Measurements from ENCODE around the gene CEP295NL. TPM values are rescaled to one million over a fixed set of nuclear protein-coding genes. Genes with fewer than 3 reads are reported as not detected.

Gene CEP295NL
- total RNA-seq, 1 experiment from 2014 or later: 3.6 TPM

- Histone ChIP-seq H3K79me2 (ENCODE audit: low read depth) (no peaks in the 10 kb centered on the region), H3K4me2 (no peak overlapping the region), H3K4me3 (no peak overlapping the region), H3K9me2 (ENCODE audit: insufficient read depth) (no peaks in the 10 kb centered on the region), H4K20me1 (ENCODE audit: insufficient read depth) (no peaks in the 10 kb centered on the region), H3K9me3 (ENCODE audit: insufficient read depth, low read depth) (no peaks in the 10 kb centered on the region), H3F3A (ENCODE audit: insufficient read depth, low read depth) (peaks cover 25% of the 10 kb centered on the region), H3K36me3 (ENCODE audit: low read depth) (no peaks in the 10 kb centered on the region), H3K4me1 (replicated peaks; ENCODE audit: insufficient read depth) (peaks cover 26% of the 10 kb centered on the region), H3K27me3 (ENCODE audit: insufficient read depth, low read depth) (no peaks in the 10 kb centered on the region), H3K27ac (no peak overlapping the region), H2AFZ (no peak overlapping the region)
- intact Hi-C loops (cut with micrococcal nuclease; ENCODE audit: unreplicated experiment): no loop called here
- ChIA-PET CTCF (no interaction called here), POLR2A (ENCODE audit: unreplicated experiment) (interaction anchor here (0.6 kb wide), 1 partner anchor 22 kb away, joined by 4 read pairs; no protein-coding TSS in a partner anchor)
- no peak for DNase-seq
- no TSS peak for BruUV-seq (replicated peaks)
- TF ChIP-seq CTCF (conservative IDR thresholded peaks at IDR 0.05) (no peak), EZH2 (IDR thresholded peaks at IDR 0.05; ENCODE audit: low read depth) (no peak)
These were observed 34.6 kb upstream of the CEP295NL start for GRCh38 chr17:78937561-78937960.

- ChIA-PET POLR2A (ENCODE audit: unreplicated experiment) (no interaction called here), CTCF (interaction anchor here (0.7 kb wide), 1 partner anchor 72 kb away, joined by 7 read pairs; no protein-coding TSS in a partner anchor)
- H3K27me3 ChIP-seq (ENCODE audit: insufficient read depth, low read depth): no peaks in the 10 kb centered on the region
- H4K20me1 ChIP-seq (ENCODE audit: insufficient read depth): no peaks in the 10 kb centered on the region
- H3K36me3 ChIP-seq (ENCODE audit: low read depth): no peaks in the 10 kb centered on the region
- no peak for DNase-seq
- no peak overlapping the region for H3K4me2 ChIP-seq
- peaks cover 27% of the 10 kb centered on the region for H3K4me1 ChIP-seq (replicated peaks; ENCODE audit: insufficient read depth)
- H3K4me3 ChIP-seq: no peak overlapping the region
- intact Hi-C loops (cut with micrococcal nuclease; ENCODE audit: unreplicated experiment): loop anchor here (2.0 kb wide), 1 partner anchor 73 kb away; no protein-coding TSS in a partner anchor
- no peak overlapping the region for H3K27ac ChIP-seq
- no TSS peak for BruUV-seq (replicated peaks)
- H2AFZ ChIP-seq: no peak overlapping the region
- peaks cover 26% of the 10 kb centered on the region for H3F3A ChIP-seq (ENCODE audit: insufficient read depth, low read depth)
- no peaks in the 10 kb centered on the region for H3K9me2 ChIP-seq (ENCODE audit: insufficient read depth)
- no peaks in the 10 kb centered on the region for H3K79me2 ChIP-seq (ENCODE audit: low read depth)
- H3K9me3 ChIP-seq (ENCODE audit: insufficient read depth, low read depth): no peaks in the 10 kb centered on the region
- TF ChIP-seq EZH2 (IDR thresholded peaks at IDR 0.05; ENCODE audit: low read depth) (no peak), CTCF (conservative IDR thresholded peaks at IDR 0.05) (no peak)
These were observed 32.7 kb upstream of the CEP295NL start for GRCh38 chr17:78935419-78936323.

GRCh38 chr17:78934681-78935418 lies 31.8 kb upstream of the CEP295NL start:
- ChIA-PET POLR2A (ENCODE audit: unreplicated experiment) (no interaction called here), CTCF (no interaction called here)
- intact Hi-C loops (cut with micrococcal nuclease; ENCODE audit: unreplicated experiment): loop anchor here (1.0 to 5.0 kb wide), 5 partner anchors 21 to 95 kb away; partner anchors contain the start of gene USP36
- Histone ChIP-seq H3K36me3 (ENCODE audit: low read depth) (no peaks in the 10 kb centered on the region), H3K79me2 (ENCODE audit: low read depth) (no peaks in the 10 kb centered on the region), H3K9me2 (ENCODE audit: insufficient read depth) (no peaks in the 10 kb centered on the region), H3K9me3 (ENCODE audit: insufficient read depth, low read depth) (no peaks in the 10 kb centered on the region), H3K27ac (peak overlapping the region; percentile 87), H3K4me1 (replicated peaks; ENCODE audit: insufficient read depth) (peaks cover 27% of the 10 kb centered on the region), H4K20me1 (ENCODE audit: insufficient read depth) (no peaks in the 10 kb centered on the region), H3K27me3 (ENCODE audit: insufficient read depth, low read depth) (no peaks in the 10 kb centered on the region), H3K4me3 (peak overlapping the region; percentile 21; the same call in 1 of the 2 replicates), H3K4me2 (peak overlapping the region; percentile 75), H2AFZ (peak overlapping the region; percentile 48), H3F3A (ENCODE audit: insufficient read depth, low read depth) (peaks cover 26% of the 10 kb centered on the region)
- no peak for TF ChIP-seq CTCF (conservative IDR thresholded peaks at IDR 0.05)
- TF ChIP-seq EZH2 (IDR thresholded peaks at IDR 0.05; ENCODE audit: low read depth): no peak
- BruUV-seq (replicated peaks): TSS peak; percentile 42
- DNase-seq: no peak

Data from PC-9 (cell line).